MM.1S (cell line): ENCODE measurements around the gene TEX14.

Experiments used
- DNase-seq: peaks from one replicate; pipeline ENCODE4 v3.0.0-alpha.2; 2015
- H2AFZ ChIP-seq: fragments of 300-600 bp; sonication (generic); 2 replicates; pipeline ENCODE4 v1.6.0; 2016; ENCODE audit warnings: antibody characterized with exemption, low read length
- H3F3A ChIP-seq: fragments of 300-600 bp; sonication (generic); 2 replicates; pipeline ENCODE4 v1.6.1; 2016; ENCODE audit warnings: mild to moderate bottlenecking, antibody characterized with exemption, low read length, moderate library complexity, mixed read lengths; ENCODE audit not compliant: insufficient read depth
- H3K27ac ChIP-seq: fragments of 300-600 bp; sonication (generic); 2 replicates; pipeline ENCODE4 v1.5.1; 2016; ENCODE audit warnings: mild to moderate bottlenecking, low read length
- H3K27me3 ChIP-seq: fragments of 300-600 bp; sonication (generic); replicated peaks from 2 replicates; pipeline ENCODE4 v1.6.0; 2016; ENCODE audit warnings: low read length; ENCODE audit not compliant: insufficient read depth
- H3K36me3 ChIP-seq: fragments of 300-600 bp; sonication (generic); replicated peaks from 2 replicates; pipeline ENCODE4 v1.6.1; 2016; ENCODE audit warnings: mild to moderate bottlenecking, low read length, mixed read lengths; ENCODE audit not compliant: insufficient read depth
- H3K4me1 ChIP-seq: fragments of 300-600 bp; sonication (generic); 2 replicates; pipeline ENCODE4 v1.6.1; 2016; ENCODE audit warnings: low read length, mixed read lengths
- H3K4me2 ChIP-seq: fragments of 300-600 bp; sonication (generic); 2 replicates; pipeline ENCODE4 v1.6.0; 2016; ENCODE audit warnings: low read depth, low read length
- H3K4me3 ChIP-seq: fragments of 300-600 bp; sonication (generic); 2 replicates; pipeline ENCODE4 v1.5.1; 2016; ENCODE audit warnings: low read length, mixed read lengths
- H3K79me2 ChIP-seq: fragments of 300-600 bp; sonication (generic); 2 replicates; pipeline ENCODE4 v1.6.1; 2016; ENCODE audit warnings: mixed run types, low read length, mixed read lengths
- H3K9ac ChIP-seq: fragments of 300-600 bp; sonication (generic); 2 replicates; pipeline ENCODE4 v1.6.1; 2016; ENCODE audit warnings: low read length, mixed read lengths
- H3K9me2 ChIP-seq: fragments of 300-600 bp; sonication (generic); replicated peaks from 2 replicates; pipeline ENCODE4 v1.6.1; 2016; ENCODE audit warnings: mild to moderate bottlenecking, low read length, mixed read lengths; ENCODE audit not compliant: insufficient read depth
- H3K9me3 ChIP-seq: fragments of 300-600 bp; sonication (generic); replicated peaks from 2 replicates; pipeline ENCODE4 v1.6.1; 2016; ENCODE audit warnings: mild to moderate bottlenecking, low read length, mixed read lengths; ENCODE audit not compliant: insufficient read depth
- H4K20me1 ChIP-seq: fragments of 300-600 bp; sonication (generic); 2 replicates; pipeline ENCODE4 v1.6.1; 2016; ENCODE audit warnings: mild to moderate bottlenecking, low read length, moderate library complexity, mixed read lengths; ENCODE audit not compliant: insufficient read depth
- EZH2 ChIP-seq: fragments of 300-600 bp; sonication (generic); optimal IDR thresholded peaks from 2 replicates; pipeline ENCODE3; 2017; ENCODE audit warnings: low read depth, mild to moderate bottlenecking, antibody characterized with exemption, low read length, mixed read lengths
- EZH2phosphoT487 ChIP-seq: fragments of 300-600 bp; sonication (generic); IDR thresholded peaks from 2 replicates; pipeline ENCODE4 v1.6.1; 2018; ENCODE audit warnings: antibody characterized with exemption, low read length
- TF ChIP-seq, protein P1 (sequence below): fragments of 300-600 bp; sonication (generic); IDR thresholded peaks from 2 replicates; pipeline ENCODE4 v1.5.1; 2016; ENCODE audit warnings: antibody characterized with exemption, low read length, mixed read lengths

TEX14 gene

DNA sequence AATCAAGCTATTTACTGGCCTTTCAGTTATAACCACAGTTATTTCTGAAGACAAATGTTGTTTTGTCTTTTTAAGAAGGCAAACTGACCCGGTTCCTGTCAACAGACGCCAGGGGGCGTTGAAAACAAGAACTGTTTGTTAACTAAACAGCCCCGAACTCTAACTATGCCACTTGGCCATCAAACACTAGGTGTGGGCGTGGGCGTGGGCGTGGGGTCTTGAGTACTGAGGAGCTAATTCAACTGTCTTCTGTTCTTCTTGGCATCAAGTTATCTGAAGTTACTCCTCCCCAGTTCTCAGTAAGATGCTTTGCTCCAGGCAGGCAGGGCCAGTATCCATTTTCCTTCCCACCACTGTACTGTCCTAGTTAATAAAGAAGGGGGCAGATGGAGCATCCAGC is 114.1 kb downstream of the TEX14 start:
- H3K36me3 ChIP-seq, result no peaks in the 10 kb centered on the region
- no peaks in the 10 kb centered on the region for H3K9me2 ChIP-seq
- no peaks in the 10 kb centered on the region for H4K20me1 ChIP-seq
- no peak overlapping the region for H3K9ac ChIP-seq
- H3K27ac ChIP-seq, result no peak overlapping the region
- TF ChIP-seq, protein P1, sequence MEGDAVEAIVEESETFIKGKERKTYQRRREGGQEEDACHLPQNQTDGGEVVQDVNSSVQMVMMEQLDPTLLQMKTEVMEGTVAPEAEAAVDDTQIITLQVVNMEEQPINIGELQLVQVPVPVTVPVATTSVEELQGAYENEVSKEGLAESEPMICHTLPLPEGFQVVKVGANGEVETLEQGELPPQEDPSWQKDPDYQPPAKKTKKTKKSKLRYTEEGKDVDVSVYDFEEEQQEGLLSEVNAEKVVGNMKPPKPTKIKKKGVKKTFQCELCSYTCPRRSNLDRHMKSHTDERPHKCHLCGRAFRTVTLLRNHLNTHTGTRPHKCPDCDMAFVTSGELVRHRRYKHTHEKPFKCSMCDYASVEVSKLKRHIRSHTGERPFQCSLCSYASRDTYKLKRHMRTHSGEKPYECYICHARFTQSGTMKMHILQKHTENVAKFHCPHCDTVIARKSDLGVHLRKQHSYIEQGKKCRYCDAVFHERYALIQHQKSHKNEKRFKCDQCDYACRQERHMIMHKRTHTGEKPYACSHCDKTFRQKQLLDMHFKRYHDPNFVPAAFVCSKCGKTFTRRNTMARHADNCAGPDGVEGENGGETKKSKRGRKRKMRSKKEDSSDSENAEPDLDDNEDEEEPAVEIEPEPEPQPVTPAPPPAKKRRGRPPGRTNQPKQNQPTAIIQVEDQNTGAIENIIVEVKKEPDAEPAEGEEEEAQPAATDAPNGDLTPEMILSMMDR, result peak; percentile 83
- no peak for TF ChIP-seq EZH2
- DNase-seq, result peak; percentile 84
- peak overlapping the region; percentile 33; the same call in 1 of the 2 replicates for H3K4me2 ChIP-seq
- H3K4me3 ChIP-seq, result no peak overlapping the region
- peaks cover 19% of the 10 kb centered on the region for H3K4me1 ChIP-seq
- no peaks in the 10 kb centered on the region for H3K27me3 ChIP-seq
- no peaks in the 10 kb centered on the region for H3K79me2 ChIP-seq
- H2AFZ ChIP-seq, result peak overlapping the region; percentile 2; the same call in 1 of the 2 replicates
- no peaks in the 10 kb centered on the region for H3K9me3 ChIP-seq
- H3F3A ChIP-seq, result no peaks in the 10 kb centered on the region; the same call in 1 of the 2 replicates

DNA sequence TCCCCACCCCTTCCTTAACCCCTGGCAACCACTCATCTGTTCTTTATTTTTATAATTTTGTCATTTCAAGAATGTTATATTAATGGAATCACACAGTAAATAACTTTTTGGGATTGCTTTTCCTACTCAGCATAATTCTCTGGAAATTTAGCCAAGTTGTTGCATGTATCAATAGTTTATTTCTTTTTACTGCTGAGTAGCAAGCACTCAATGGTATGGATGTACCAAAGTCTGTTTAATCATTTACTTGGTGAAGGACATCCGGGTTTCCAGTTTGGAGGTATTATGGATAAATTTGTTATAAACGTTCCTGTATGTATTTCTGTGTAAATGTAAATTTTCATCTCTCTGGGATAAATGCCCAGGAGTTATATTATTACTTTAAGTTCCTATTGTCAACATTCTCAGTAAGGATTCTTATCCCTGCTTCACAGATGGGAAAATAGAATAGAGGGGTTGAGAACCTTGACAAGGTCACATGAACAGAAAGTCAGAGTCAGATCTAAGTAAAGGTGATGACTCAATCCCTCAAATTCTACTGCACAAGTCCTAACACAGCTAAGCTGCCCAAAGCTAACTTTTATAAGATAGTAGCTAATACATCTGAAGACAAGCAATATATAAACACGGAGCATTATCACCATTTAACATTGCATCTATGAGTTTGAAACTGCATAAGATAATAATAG is 115.0 kb downstream of the TEX14 start:
- H3F3A ChIP-seq, result no peaks in the 10 kb centered on the region; the same call in 1 of the 2 replicates
- H3K4me3 ChIP-seq, result no peak overlapping the region
- H3K27ac ChIP-seq, result no peak overlapping the region
- H3K9me3 ChIP-seq, result no peaks in the 10 kb centered on the region
- H3K4me1 ChIP-seq, result peaks cover 19% of the 10 kb centered on the region
- no peak overlapping the region for H3K9ac ChIP-seq
- no peaks in the 10 kb centered on the region for H3K27me3 ChIP-seq
- TF ChIP-seq, protein P1, result no peak
- TF ChIP-seq EZH2 (no peak), EZH2phosphoT487 (no peak)
- no peaks in the 10 kb centered on the region for H4K20me1 ChIP-seq
- DNase-seq, result peak; percentile 20
- no peaks in the 10 kb centered on the region for H3K9me2 ChIP-seq
- H3K36me3 ChIP-seq, result no peaks in the 10 kb centered on the region
- no peaks in the 10 kb centered on the region for H3K79me2 ChIP-seq
- no peak overlapping the region for H2AFZ ChIP-seq
- no peak overlapping the region for H3K4me2 ChIP-seq

DNA sequence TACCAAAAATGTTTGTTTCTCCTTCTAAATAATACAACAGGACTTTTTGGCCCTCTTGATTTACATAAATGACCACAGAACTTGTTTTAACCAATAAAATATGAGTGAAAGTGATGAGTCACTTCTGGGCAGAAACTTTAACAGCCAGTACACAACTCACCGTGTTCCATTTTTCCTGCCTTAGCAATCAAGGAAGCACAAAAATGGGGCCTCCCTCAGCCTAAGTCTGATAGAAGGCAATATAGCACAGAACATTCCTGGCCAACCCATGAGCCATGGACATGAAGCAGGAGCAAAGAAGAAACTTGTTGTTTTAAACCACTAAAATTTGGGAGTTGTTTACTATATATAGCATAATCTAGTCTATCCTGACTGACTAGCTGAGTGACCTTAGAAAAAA is 116.3 kb downstream of the TEX14 start:
- Histone ChIP-seq H3K27me3 (no peaks in the 10 kb centered on the region), H3K4me2 (no peak overlapping the region), H3F3A (no peaks in the 10 kb centered on the region; the same call in 1 of the 2 replicates), H2AFZ (no peak overlapping the region), H3K4me1 (peaks cover 19% of the 10 kb centered on the region), H3K9me3 (no peaks in the 10 kb centered on the region), H3K79me2 (no peaks in the 10 kb centered on the region), H4K20me1 (no peaks in the 10 kb centered on the region), H3K27ac (no peak overlapping the region), H3K4me3 (no peak overlapping the region), H3K9ac (no peak overlapping the region), H3K36me3 (no peaks in the 10 kb centered on the region), H3K9me2 (no peaks in the 10 kb centered on the region)
- DNase-seq, result no peak
- TF ChIP-seq, protein P1, result no peak
- TF ChIP-seq EZH2phosphoT487, result no peak
- TF ChIP-seq EZH2, result no peak
